Muscle layer of duodenum (tissue), 2 donors: ENCODE data around the gene CDH20.

Source experiments
- H3K27ac ChIP-seq: one replicate; pipeline ENCODE4 v1.7.0; 2013; ENCODE audit warnings: mild to moderate bottlenecking, low read length
- H3K27me3 ChIP-seq: one replicate; pipeline ENCODE4 v1.7.0; 2013; ENCODE audit warnings: low read depth, mild to moderate bottlenecking, control low read depth, low read length
- H3K36me3 ChIP-seq, 2 donors: one replicate each; pipeline ENCODE4 v1.7.0; 2013; ENCODE audit warnings: low read length in 2 of 2, control low read depth in 1 of 2, mild to moderate bottlenecking in 1 of 2; ENCODE audit not compliant: insufficient read depth in 2 of 2, control insufficient read depth in 1 of 2
- H3K4me1 ChIP-seq, 2 donors: one replicate each; pipeline ENCODE4 v1.7.0; 2013; ENCODE audit warnings: low read length in 2 of 2, mild to moderate bottlenecking in 2 of 2, control low read depth in 1 of 2, moderate library complexity in 1 of 2; ENCODE audit not compliant: insufficient read depth in 2 of 2, control insufficient read depth in 1 of 2
- H3K4me3 ChIP-seq, 2 donors: one replicate each; pipeline ENCODE4 v1.7.0; 2013; ENCODE audit warnings: low read length in 2 of 2, low read depth in 1 of 2, mild to moderate bottlenecking in 1 of 2
- H3K9me3 ChIP-seq, 2 donors: one replicate each; pipeline ENCODE4 v1.7.0; 2013; ENCODE audit warnings: low read length in 2 of 2, control low read depth in 1 of 2, mild to moderate bottlenecking in 1 of 2; ENCODE audit not compliant: control insufficient read depth in 1 of 2
- donor health status: healthy.

The CDH20 gene

DNA sequence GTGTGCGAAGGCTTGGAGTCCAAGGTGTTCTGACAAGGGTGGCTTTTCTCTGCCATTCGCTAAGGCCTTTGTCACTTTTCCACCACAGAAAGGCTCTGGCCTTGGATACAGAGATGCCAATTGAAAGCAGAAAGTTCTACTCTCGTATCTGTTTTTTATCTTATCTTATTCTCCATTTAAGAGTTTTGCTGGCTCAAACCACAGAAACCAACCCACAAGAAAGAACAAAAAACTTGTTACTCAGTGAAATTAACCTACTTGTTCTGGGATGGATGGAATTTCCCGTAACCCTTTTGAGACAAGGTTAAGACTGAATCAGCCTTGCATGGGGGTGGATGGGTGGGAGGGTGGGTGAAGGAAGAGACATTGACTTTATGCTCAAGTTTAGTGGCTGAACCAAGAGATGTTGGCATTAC is 221.7 kb downstream of the CDH20 start:
- H3K4me3 ChIP-seq: no peak overlapping the region
- H3K4me1 ChIP-seq: no peaks in the 10 kb centered on the region
- H3K27ac ChIP-seq: no peak overlapping the region
- H3K36me3 ChIP-seq: no peaks in the 10 kb centered on the region
- no peaks in the 10 kb centered on the region for H3K27me3 ChIP-seq
- no peaks in the 10 kb centered on the region for H3K9me3 ChIP-seq

DNA sequence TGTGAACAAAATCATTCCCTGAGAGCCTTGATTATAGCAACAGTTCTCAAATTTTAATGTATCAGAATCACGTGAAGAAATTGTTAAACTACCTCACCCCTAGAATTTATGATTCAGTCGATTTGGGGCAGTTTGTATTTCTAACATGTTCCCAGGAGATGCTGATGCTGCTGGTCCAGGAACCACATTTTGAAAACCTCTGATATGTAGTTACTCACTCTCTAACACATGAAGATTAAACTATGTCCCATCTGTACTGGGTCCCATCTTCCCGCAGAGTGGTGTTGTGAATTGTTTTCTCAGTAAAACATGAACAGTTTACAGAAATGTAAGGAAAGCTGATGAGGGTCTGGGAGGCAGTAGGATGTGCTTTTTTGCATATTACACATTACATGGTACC is 223.1 kb downstream of the CDH20 start:
- H3K9me3 ChIP-seq: no peaks in the 10 kb centered on the region
- H3K4me3 ChIP-seq: no peak overlapping the region
- no peaks in the 10 kb centered on the region for H3K27me3 ChIP-seq
- no peak overlapping the region for H3K27ac ChIP-seq
- H3K36me3 ChIP-seq: no peaks in the 10 kb centered on the region
- no peaks in the 10 kb centered on the region for H3K4me1 ChIP-seq

GRCh38 chr18:61556862-61557261 is 223.6 kb downstream of the CDH20 start:
- Histone ChIP-seq H3K4me3 (no peak overlapping the region), H3K4me1 (no peaks in the 10 kb centered on the region), H3K27me3 (no peaks in the 10 kb centered on the region), H3K9me3 (no peaks in the 10 kb centered on the region), H3K36me3 (no peaks in the 10 kb centered on the region), H3K27ac (no peak overlapping the region)

DNA sequence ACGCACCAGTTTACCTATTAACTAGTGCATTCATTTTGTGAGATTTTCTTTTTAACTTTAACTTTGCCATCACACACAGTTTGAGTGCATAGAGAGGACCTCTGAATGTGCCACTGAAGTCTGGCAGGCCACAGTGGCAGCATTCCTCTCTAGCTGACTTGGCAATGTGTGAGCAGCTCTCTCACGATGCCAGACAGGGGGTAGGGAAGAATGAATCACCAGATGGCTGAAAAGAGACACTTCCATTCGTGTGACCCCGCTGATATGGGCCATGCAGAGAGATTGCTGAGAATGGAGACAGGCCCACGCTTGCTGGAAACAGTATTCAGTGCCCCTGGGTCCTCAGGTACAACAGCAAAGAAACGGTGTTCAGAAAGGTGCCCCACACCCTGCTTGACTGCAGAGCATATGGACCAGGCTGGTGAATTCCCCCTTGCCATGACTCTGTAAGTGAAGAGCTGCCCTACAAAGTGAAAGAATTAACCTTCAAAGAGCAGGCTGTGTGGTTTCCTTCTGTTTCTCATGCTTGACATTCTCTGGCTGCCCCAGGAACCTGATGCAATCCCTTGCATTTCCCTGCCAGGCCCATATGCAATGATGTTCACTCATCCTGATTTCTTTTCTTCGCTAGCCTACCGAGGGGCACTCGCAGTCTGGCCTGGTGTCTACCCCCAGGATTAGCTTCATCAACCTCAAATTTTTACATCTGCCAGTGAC is 236.1 kb downstream of the CDH20 start:
- H3K27ac ChIP-seq: no peak overlapping the region
- H3K36me3 ChIP-seq: no peaks in the 10 kb centered on the region
- peaks cover 0 to 4% of the 10 kb centered on the region in 2 donors for H3K9me3 ChIP-seq

DNA sequence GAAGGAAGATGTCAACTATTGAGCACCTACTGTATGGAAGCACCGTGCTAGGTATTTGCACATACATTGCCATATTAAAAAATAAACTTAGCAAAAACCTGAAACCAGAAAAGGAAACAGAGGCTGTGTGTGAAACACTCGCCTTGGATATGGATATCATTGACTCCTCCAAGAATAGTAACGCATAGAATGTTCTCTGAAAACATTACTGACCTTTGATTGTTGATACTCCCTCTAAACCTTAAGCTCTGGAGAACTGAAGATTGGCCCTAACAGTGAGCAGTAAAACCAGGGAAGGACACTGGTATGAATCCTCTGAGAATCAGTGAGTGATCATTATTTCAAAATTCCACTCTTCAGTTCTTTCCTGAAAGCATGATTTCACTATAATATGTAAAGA is 236.8 kb downstream of the CDH20 start:
- Histone ChIP-seq H3K27ac (no peak overlapping the region), H3K36me3 (no peaks in the 10 kb centered on the region), H3K4me1 (no peaks in the 10 kb centered on the region), H3K4me3 (no peak overlapping the region), H3K27me3 (no peaks in the 10 kb centered on the region), H3K9me3 (no peaks in the 10 kb centered on the region)

More for the DNA sequence above, 236.1 kb downstream of the CDH20 start:
- Histone ChIP-seq H3K4me3 (no peak overlapping the region), H3K27me3 (no peaks in the 10 kb centered on the region), H3K4me1 (no peaks in the 10 kb centered on the region)

DNA sequence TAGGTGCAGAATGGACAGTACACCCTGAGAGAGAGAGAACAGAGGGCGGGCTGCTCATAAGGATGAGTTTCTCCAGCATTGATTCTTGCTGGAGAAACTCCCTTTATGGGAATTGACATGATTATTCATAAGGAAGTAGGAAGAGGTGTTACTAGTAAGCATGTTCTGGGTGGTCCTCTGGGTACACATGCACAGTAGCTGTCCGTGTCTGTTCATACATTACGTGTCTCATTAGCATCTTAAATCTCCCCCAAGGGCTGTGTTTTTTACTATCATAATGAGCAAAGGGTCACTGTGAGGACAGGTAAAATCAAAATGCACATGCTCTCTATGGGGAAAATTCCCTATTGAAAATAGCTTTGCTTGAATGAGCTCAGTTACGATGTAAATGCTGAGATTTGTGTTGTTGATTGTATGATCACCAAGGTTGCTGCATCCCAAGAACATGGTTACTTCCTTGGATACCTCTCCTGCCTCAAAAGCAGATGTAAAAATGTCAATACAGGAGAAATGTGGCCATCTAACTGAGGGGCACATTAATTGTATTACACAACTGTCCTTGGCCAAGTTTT is 238.9 kb downstream of the CDH20 start:
- Histone ChIP-seq H3K4me3 (no peak overlapping the region), H3K4me1 (no peaks in the 10 kb centered on the region), H3K27me3 (no peaks in the 10 kb centered on the region), H3K36me3 (no peaks in the 10 kb centered on the region), H3K9me3 (no peaks in the 10 kb centered on the region), H3K27ac (no peak overlapping the region)

GRCh38 chr18:61572871-61573270 is 239.6 kb downstream of the CDH20 start:
- Histone ChIP-seq H3K36me3 (no peaks in the 10 kb centered on the region), H3K27ac (no peak overlapping the region), H3K9me3 (no peaks in the 10 kb centered on the region), H3K27me3 (no peaks in the 10 kb centered on the region), H3K4me3 (no peak overlapping the region), H3K4me1 (no peaks in the 10 kb centered on the region)

DNA sequence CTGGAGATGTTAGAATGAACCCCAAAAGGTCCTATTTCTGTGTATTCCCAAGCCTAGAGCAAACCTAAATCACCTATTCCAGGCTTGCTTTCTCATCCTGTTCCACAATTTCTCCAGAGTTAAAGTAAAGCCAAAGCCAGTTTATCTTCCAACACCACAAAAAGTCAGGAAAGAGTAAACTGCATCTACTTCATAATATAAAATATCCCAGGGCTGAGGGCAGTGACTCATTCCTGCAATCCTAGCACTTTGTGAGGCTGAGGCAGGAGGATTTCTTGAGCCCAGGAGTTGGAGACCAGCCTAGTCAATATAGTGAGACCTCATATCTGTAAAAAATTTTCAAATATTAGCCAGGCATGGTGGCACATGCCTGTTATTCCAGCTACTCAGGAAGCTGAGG is 241.4 kb downstream of the CDH20 start:
- Histone ChIP-seq H3K36me3 (no peaks in the 10 kb centered on the region), H3K27ac (no peak overlapping the region), H3K27me3 (no peaks in the 10 kb centered on the region), H3K9me3 (no peaks in the 10 kb centered on the region), H3K4me3 (no peak overlapping the region), H3K4me1 (no peaks in the 10 kb centered on the region)

DNA sequence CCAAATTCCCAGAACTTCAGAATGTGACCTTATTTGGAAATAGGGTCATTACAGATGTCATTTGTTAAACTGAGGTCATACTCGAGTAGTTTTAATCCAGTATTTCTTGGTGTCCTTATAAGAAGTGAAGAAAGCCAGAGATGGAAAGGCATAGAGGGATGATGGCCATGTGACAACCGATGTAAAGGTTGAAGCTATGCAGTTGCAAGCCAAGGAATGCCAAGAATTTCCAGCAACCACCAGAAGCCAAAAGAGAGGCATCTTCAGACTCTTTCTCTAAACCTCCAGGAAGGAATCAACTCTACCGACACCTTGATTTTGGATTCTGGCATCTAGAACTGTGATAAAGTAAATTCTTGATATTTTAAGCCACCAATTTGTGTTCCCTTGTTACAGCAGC is 242.2 kb downstream of the CDH20 start:
- H3K27me3 ChIP-seq: no peaks in the 10 kb centered on the region
- H3K9me3 ChIP-seq: no peaks in the 10 kb centered on the region
- no peak overlapping the region for H3K4me3 ChIP-seq
- H3K4me1 ChIP-seq: no peaks in the 10 kb centered on the region
- no peaks in the 10 kb centered on the region for H3K36me3 ChIP-seq
- no peak overlapping the region for H3K27ac ChIP-seq

GRCh38 chr18:61578846-61579245 is 245.6 kb downstream of the CDH20 start:
- H3K36me3 ChIP-seq: no peaks in the 10 kb centered on the region
- no peak overlapping the region for H3K27ac ChIP-seq
- no peak overlapping the region for H3K4me3 ChIP-seq
- no peaks in the 10 kb centered on the region for H3K27me3 ChIP-seq
- H3K4me1 ChIP-seq: peaks cover 0 to 10% of the 10 kb centered on the region in 2 donors
- no peaks in the 10 kb centered on the region for H3K9me3 ChIP-seq

DNA sequence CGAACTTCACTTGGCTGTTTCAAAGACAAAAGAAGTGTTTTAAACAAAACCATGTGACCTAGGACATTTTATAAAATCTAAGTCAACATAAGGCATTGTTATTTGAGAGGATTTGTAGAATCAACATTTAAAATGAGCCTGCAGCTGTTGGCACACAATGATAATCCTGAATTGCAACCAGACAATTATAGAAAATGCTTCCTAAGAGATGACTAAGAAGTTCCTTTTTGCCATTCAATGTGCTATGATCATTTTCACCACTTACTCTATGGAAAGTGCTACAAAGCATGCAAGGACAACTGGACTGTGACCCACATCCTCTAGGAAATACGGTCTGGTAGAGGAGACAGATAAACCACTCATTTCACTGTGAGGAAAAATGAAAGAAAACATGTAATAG is 246.4 kb downstream of the CDH20 start:
- no peak overlapping the region for H3K27ac ChIP-seq
- H3K9me3 ChIP-seq: no peaks in the 10 kb centered on the region
- H3K4me3 ChIP-seq: no peak overlapping the region
- peaks cover 0 to 10% of the 10 kb centered on the region in 2 donors for H3K4me1 ChIP-seq
- H3K36me3 ChIP-seq: no peaks in the 10 kb centered on the region
- no peaks in the 10 kb centered on the region for H3K27me3 ChIP-seq

DNA sequence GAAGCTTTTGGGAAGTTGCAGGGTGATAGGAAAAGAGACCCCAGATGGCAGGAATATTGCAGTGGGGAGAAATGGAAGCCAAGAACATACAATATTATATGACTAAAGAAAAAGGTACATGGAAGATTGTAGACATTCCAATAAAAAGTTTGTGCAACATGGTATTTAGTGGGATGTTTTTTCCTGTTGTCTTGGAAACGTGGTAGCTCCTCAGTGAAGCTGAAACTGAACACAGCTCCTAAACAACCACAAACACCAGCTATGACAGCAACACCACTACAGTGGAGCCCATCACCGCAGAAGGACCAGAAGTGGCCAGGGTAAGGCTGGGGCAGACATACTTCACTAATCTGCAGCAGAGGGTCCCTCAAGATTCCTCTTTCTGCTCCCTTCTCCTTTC is 246.8 kb downstream of the CDH20 start:
- no peak overlapping the region for H3K4me3 ChIP-seq
- no peaks in the 10 kb centered on the region for H3K9me3 ChIP-seq
- H3K36me3 ChIP-seq: no peaks in the 10 kb centered on the region
- no peak overlapping the region for H3K27ac ChIP-seq
- no peaks in the 10 kb centered on the region for H3K27me3 ChIP-seq
- H3K4me1 ChIP-seq: peaks cover 0 to 10% of the 10 kb centered on the region in 2 donors
